ENCODE results near the gene HABP2.
A peak's percentile ranks its signal among the peaks of the same experiment; 100 is the strongest.

HABP2 gene

DNA sequence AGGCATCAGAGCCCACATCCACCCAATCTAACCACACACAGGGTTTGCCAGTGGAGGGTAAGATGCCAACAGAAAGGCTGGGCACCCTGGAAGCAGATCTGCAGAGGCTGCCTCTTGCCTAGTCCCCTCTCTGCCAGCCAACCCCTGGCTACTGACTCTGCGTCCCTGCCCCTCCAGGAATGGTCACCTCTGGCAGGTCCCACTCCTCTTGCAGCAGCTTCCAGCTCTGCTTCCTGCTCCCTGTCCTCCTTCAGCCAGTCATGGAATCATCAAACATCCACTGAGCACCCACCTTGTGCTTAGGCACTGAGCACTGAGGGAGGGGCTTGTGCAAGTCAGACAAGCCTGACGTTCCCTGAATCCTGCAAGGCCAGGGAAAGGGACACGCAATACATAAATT, 20.1 kb upstream of the HABP2 start:
- Histone ChIP-seq H3K4me1 (ENCODE audit: insufficient read depth, low read length) (no peaks in the 10 kb centered on the region), H3K27me3 (ENCODE audit: insufficient read depth, low read length) (no peaks in the 10 kb centered on the region), H3K9me3 (ENCODE audit: low read length) (no peaks in the 10 kb centered on the region), H2AFZ (ENCODE audit: low read depth, low read length) (no peak overlapping the region), H3K36me3 (ENCODE audit: insufficient read depth, low read length) (no peaks in the 10 kb centered on the region), H3K4me3 (ENCODE audit: low read length) (no peak overlapping the region)

DNA sequence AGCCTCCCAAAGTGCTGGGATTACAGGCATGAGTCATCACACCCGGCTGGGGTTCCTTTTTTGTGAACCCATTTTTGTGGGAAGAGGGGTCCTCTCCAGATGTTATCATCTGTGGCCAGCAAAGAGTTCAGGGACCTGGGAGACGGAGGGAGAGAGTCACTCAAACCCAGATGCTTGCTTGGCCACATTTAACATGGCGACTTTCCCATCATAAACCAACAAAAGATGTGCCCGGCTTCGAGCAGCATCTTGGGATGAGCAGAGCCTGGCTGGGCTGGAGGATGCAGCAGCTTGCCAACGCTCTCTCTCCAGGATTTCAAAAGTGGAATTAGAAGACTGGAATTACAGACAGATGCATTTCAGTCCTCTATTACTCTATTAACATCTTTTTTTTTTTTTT, 19.1 kb upstream of the HABP2 start:
- Histone ChIP-seq H3K4me3 (ENCODE audit: low read length) (no peak overlapping the region), H2AFZ (ENCODE audit: low read depth, low read length) (no peak overlapping the region), H3K27me3 (ENCODE audit: insufficient read depth, low read length) (no peaks in the 10 kb centered on the region), H3K36me3 (ENCODE audit: insufficient read depth, low read length) (no peaks in the 10 kb centered on the region), H3K9me3 (ENCODE audit: low read length) (no peaks in the 10 kb centered on the region), H3K4me1 (ENCODE audit: insufficient read depth, low read length) (no peaks in the 10 kb centered on the region)

GRCh38 chr10:113534423-113534822, 18.4 kb upstream of the HABP2 start:
- Histone ChIP-seq H3K4me3 (ENCODE audit: low read length) (no peak overlapping the region), H3K4me1 (ENCODE audit: insufficient read depth, low read length) (no peaks in the 10 kb centered on the region), H3K9me3 (ENCODE audit: low read length) (no peaks in the 10 kb centered on the region), H3K27me3 (ENCODE audit: insufficient read depth, low read length) (no peaks in the 10 kb centered on the region), H2AFZ (ENCODE audit: low read depth, low read length) (no peak overlapping the region), H3K36me3 (ENCODE audit: insufficient read depth, low read length) (no peaks in the 10 kb centered on the region)

GRCh38 chr10:113537672-113538071, 15.2 kb upstream of the HABP2 start:
- Histone ChIP-seq H3K27me3 (ENCODE audit: insufficient read depth, low read length) (no peaks in the 10 kb centered on the region), H3K36me3 (ENCODE audit: insufficient read depth, low read length) (no peaks in the 10 kb centered on the region), H3K4me1 (ENCODE audit: insufficient read depth, low read length) (no peaks in the 10 kb centered on the region), H3K9me3 (ENCODE audit: low read length) (no peaks in the 10 kb centered on the region), H2AFZ (ENCODE audit: low read depth, low read length) (no peak overlapping the region), H3K4me3 (ENCODE audit: low read length) (no peak overlapping the region)

DNA sequence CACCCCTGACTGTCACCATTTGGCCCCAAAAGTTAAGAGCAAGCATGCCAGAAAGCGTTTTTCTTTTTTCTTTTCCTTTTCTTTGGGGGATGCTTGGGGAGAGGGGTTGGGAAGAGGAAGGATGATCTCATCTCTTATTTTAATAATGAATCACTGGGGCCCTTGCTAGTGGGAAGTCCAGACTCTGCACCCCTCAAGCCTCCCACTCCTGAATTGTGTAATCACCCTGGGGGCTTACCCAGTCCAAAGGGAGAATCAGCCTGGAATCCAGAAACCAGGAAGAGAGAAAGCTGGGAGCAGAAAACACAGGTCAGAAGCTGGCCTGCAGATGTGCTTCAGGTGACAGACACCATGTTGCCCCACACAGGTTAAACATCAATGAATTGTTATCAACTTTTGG, 14.7 kb upstream of the HABP2 start:
- H3K4me1 ChIP-seq (ENCODE audit: insufficient read depth, low read length): no peaks in the 10 kb centered on the region
- H3K9me3 ChIP-seq (ENCODE audit: low read length): no peaks in the 10 kb centered on the region
- no peaks in the 10 kb centered on the region for H3K36me3 ChIP-seq (ENCODE audit: insufficient read depth, low read length)
- H3K27me3 ChIP-seq (ENCODE audit: insufficient read depth, low read length): no peaks in the 10 kb centered on the region
- no peak overlapping the region for H3K4me3 ChIP-seq (ENCODE audit: low read length)
- H2AFZ ChIP-seq (ENCODE audit: low read depth, low read length): no peak overlapping the region

- no peak overlapping the region for H3K4me3 ChIP-seq (ENCODE audit: low read length)
- H2AFZ ChIP-seq (ENCODE audit: low read depth, low read length): no peak overlapping the region
- no peaks in the 10 kb centered on the region for H3K4me1 ChIP-seq (ENCODE audit: insufficient read depth, low read length)
- H3K27me3 ChIP-seq (ENCODE audit: insufficient read depth, low read length): no peaks in the 10 kb centered on the region
- no peaks in the 10 kb centered on the region for H3K9me3 ChIP-seq (ENCODE audit: low read length)
- no peaks in the 10 kb centered on the region for H3K36me3 ChIP-seq (ENCODE audit: insufficient read depth, low read length)
These were observed 13.1 kb upstream of the HABP2 start for GRCh38 chr10:113539789-113540188.

DNA sequence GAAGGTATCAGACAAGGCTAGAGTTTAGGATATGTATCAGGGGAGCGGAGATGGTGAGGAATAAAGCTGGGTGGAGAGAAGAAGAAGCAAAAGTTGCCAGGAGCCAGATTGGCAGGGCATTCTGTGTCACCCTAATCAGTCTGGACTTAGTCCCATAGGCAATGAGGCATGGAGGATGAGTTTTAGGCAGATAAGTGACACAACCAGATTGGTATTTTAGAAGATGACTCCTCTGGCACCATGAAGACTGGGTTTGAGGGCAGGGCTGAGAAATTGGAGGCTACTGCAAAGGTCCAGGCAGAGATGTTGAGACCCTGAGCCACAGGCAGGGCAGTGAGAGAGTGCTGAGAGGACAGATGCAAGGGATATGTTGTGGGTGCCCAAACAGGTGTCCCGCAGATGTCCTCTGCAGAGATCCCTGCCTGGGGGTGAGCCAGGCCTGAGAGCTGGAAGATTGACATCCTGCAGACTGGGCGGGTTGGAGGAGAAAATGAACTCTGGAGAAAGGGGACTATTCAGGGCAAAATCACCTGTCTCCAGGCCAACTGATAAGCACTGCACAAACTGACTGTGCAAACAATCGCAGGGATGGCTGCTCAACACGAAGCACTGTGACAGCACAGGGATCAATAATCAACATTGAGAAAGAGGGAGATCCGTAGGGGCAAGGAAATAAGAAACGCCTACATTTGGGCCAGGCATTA, 11.9 kb upstream of the HABP2 start:
- Histone ChIP-seq H3K27me3 (ENCODE audit: insufficient read depth, low read length) (no peaks in the 10 kb centered on the region), H3K9me3 (ENCODE audit: low read length) (no peaks in the 10 kb centered on the region)

DNA sequence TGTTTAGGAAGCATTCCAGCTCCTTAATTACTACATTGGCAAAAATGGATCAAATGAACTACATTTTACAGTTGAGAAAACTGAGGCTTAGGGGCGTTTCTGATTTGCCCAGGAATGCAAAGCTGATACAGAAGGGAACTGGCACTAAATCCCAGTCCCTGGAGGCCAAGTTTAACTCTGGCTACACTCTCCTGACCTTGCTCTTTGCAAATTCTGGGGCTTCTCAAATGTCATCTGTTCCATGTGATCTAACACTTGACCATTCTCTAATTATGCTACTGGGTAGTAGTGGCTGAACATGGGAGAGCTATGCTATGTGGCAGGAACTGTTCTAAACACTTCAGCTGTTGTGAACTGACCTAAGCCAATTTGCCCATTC, 11.3 kb upstream of the HABP2 start:
- no peaks in the 10 kb centered on the region for H3K27me3 ChIP-seq (ENCODE audit: insufficient read depth, low read length)
- H2AFZ ChIP-seq (ENCODE audit: low read depth, low read length): no peak overlapping the region
- no peaks in the 10 kb centered on the region for H3K4me1 ChIP-seq (ENCODE audit: insufficient read depth, low read length)
- no peaks in the 10 kb centered on the region for H3K36me3 ChIP-seq (ENCODE audit: insufficient read depth, low read length)
- H3K9me3 ChIP-seq (ENCODE audit: low read length): no peaks in the 10 kb centered on the region
- H3K4me3 ChIP-seq (ENCODE audit: low read length): no peak overlapping the region

More for the DNA sequence above, 11.9 kb upstream of the HABP2 start:
- Histone ChIP-seq H3K36me3 (ENCODE audit: insufficient read depth, low read length) (no peaks in the 10 kb centered on the region), H3K4me3 (ENCODE audit: low read length) (no peak overlapping the region), H2AFZ (ENCODE audit: low read depth, low read length) (no peak overlapping the region), H3K4me1 (ENCODE audit: insufficient read depth, low read length) (no peaks in the 10 kb centered on the region)

DNA sequence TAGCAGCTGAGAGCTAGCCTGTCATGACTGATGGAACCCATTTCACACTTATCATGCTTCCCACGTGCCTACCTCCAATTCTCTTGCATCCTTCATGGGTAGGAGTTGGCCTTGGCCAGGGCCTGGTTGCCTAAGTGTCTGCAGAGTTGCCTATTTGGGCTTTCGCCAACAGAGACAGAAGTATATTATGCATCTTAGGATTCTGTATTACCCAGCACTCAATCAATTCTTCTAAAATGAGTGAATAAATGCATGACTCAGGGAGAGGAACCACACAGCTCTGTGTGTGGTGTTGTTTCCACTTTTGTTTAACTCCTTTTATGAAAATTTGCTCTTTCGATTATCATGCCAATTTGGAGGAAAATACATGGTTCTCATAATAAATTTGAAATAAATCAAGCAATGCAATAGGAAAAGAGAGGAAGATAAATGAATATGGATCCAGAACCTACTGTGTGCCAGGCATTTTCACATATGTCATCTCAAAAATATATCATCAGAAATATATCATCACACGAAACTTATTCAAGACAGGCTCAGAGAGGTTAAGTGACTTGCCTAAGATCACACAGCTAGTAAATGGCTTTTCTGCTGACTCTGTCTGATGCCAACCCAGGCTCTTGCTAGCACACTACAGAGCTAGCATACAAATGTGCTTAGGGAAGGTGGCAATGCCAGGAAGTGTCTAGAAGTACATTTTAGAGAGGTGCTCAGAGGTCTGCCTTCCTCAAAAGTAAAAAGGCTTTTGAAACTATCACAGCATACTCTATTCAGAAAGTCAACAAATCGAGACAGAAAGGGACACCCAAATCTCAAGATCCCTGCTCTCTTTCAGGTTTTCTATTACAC, 9.5 kb upstream of the HABP2 start:
- no peaks in the 10 kb centered on the region for H3K4me1 ChIP-seq (ENCODE audit: insufficient read depth, low read length)
- no peaks in the 10 kb centered on the region for H3K36me3 ChIP-seq (ENCODE audit: insufficient read depth, low read length)
- H3K4me3 ChIP-seq (ENCODE audit: low read length): no peak overlapping the region
- no peaks in the 10 kb centered on the region for H3K9me3 ChIP-seq (ENCODE audit: low read length)
- H3K27me3 ChIP-seq (ENCODE audit: insufficient read depth, low read length): no peaks in the 10 kb centered on the region
- no peak overlapping the region for H2AFZ ChIP-seq (ENCODE audit: low read depth, low read length)

GRCh38 chr10:113544392-113544791, 8.5 kb upstream of the HABP2 start:
- Histone ChIP-seq H3K9me3 (ENCODE audit: low read length) (no peaks in the 10 kb centered on the region), H3K27me3 (ENCODE audit: insufficient read depth, low read length) (no peaks in the 10 kb centered on the region), H3K4me1 (ENCODE audit: insufficient read depth, low read length) (no peaks in the 10 kb centered on the region), H3K4me3 (ENCODE audit: low read length) (no peak overlapping the region), H3K36me3 (ENCODE audit: insufficient read depth, low read length) (no peaks in the 10 kb centered on the region), H2AFZ (ENCODE audit: low read depth, low read length) (no peak overlapping the region)

- no peaks in the 10 kb centered on the region for H3K27me3 ChIP-seq (ENCODE audit: insufficient read depth, low read length)
- H3K36me3 ChIP-seq (ENCODE audit: insufficient read depth, low read length): no peaks in the 10 kb centered on the region
- H2AFZ ChIP-seq (ENCODE audit: low read depth, low read length): no peak overlapping the region
- H3K9me3 ChIP-seq (ENCODE audit: low read length): no peaks in the 10 kb centered on the region
- no peak overlapping the region for H3K4me3 ChIP-seq (ENCODE audit: low read length)
- H3K4me1 ChIP-seq (ENCODE audit: insufficient read depth, low read length): no peaks in the 10 kb centered on the region
These were observed 5.4 kb upstream of the HABP2 start for GRCh38 chr10:113547426-113547825.

GRCh38 chr10:113549856-113550255, 3.0 kb upstream of the HABP2 start:
- Histone ChIP-seq H3K27me3 (ENCODE audit: insufficient read depth, low read length) (peaks cover 2% of the 10 kb centered on the region), H3K9me3 (ENCODE audit: low read length) (no peaks in the 10 kb centered on the region), H3K4me1 (ENCODE audit: insufficient read depth, low read length) (no peaks in the 10 kb centered on the region), H3K4me3 (ENCODE audit: low read length) (no peak overlapping the region), H3K36me3 (ENCODE audit: insufficient read depth, low read length) (no peaks in the 10 kb centered on the region), H2AFZ (ENCODE audit: low read depth, low read length) (peak overlapping the region; percentile 13)

GRCh38 chr10:113550365-113550764, 2.5 kb upstream of the HABP2 start:
- Histone ChIP-seq H2AFZ (ENCODE audit: low read depth, low read length) (peak overlapping the region; percentile 13), H3K4me3 (ENCODE audit: low read length) (no peak overlapping the region), H3K9me3 (ENCODE audit: low read length) (no peaks in the 10 kb centered on the region), H3K4me1 (ENCODE audit: insufficient read depth, low read length) (no peaks in the 10 kb centered on the region), H3K27me3 (ENCODE audit: insufficient read depth, low read length) (peaks cover 3% of the 10 kb centered on the region), H3K36me3 (ENCODE audit: insufficient read depth, low read length) (no peaks in the 10 kb centered on the region)

Data from neuron (in vitro differentiated cells).